ENCODE results near the gene FOXO6.

The FOXO6 gene

DNA sequence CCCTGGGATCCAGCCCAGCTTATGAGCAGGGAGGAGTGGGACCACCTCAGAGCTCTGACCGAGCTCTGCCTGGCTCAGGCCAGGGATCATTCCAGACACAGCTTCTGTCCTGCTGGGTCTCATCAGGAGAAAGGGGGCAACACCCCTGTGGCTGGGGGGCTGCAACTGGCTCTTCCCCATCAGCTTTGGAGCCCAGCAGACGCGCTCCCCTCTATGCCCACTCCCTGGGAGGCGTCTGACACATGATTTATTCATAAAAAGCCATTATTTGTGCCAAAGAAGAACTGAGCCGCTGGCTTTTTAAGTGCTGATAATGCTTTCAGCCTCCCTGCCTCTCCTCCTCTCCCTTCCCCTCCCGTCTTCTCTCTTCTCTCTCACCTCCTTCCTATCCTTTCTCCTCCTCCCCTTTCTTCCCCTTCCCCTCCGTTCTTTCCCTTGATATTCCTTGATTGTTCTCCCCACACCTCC lies 25.0 kb downstream of the FOXO6 start:
- DNase-seq, result no peak

GRCh38 chr1:41387667-41388091 lies 26.4 kb downstream of the FOXO6 start:
- no peak for DNase-seq

DNA sequence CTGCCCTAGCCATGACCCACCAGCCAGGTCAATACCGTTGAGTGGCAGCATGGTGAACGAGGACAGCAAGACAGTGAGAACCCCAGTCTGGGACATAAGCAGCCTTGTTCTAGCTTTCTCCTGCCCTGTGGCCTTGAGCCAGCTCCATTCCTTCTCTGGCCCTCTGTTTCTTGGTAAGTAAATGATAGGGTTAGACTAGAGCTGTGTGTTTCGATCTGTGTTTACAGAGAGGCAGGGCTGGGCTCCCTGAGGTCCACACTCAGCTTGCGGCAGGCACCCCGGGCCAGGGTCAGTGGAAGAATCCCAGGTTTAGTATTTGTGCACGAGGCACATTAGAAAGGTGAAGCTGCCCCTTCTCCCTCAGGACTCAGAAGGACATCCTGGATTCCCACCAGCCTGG lies 27.3 kb downstream of the FOXO6 start:
- no peak for DNase-seq

GRCh38 chr1:41389009-41389408 lies 27.8 kb downstream of the FOXO6 start:
- DNase-seq, result no peak

DNA sequence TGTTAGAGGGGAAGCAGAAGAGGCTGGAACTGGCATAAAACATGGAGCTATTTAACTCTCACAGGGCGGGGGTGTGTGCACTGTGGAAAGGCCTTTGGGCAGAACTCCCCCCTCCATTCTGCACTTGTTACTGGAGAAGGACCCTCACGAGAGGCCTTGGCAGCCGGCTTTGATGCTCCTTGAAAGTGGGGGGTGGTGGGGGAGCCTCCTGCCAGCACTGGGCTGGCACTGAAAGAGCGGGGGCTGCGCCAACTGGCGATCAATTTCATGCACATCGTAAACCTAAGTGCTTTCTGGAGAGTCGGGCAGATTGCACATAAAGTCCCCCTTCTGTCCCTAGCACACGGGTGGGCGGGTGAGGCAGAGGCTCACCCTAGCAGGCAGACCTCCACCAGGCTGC lies 28.9 kb downstream of the FOXO6 start:
- no peak for DNase-seq

DNA sequence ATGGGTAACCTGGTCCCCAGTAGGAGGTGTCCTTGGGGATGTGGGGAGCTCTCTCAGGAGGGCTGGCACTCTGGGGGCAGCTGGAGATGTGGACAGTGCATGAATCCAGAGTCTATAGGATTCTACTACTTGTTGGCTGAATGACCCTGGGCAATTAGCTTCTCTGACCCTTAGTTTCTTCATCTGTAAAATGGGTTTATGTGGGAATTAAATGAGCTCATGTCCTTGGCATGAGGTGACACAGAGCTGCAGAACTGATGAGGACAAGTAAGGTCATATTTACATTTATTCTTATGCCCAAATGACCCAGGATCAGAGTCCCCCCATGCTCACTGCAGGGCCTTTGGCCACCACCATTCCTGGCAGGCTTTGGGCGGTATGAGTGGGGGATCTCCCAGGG lies 29.3 kb downstream of the FOXO6 start:
- DNase-seq, result no peak

DNA sequence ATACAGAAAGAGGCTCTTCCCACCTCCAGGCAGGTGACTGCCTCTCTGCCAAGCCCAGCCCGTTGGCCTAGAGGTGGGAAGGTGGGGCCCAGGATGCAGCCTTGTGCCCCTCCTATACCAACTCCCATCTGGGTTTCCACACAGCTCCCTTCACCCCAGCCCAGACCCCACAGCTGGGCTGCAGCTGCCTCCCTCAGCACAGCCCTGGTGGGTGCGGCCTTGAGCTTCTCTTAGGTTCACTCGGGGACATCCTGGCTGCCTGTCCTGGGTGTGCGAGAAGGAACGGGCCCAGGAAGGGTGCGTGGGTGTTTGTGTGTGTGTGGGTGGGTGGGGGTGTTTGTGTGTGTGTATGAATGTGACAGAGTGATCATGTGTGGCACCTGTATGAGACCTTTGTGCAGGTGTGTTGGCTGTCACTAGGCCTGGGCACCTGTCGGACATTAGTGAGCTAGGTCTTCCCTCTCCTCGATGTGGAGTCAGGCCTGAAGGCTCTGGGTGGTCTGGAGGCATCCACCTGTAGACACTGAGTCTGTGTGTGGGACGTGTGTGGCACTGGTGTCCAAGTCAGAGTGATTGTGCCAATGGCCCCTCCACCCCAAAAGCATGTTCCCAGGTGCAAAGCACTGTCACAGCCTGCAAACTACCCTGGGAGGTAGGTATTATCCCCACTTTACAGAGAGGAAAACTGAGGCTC lies 30.7 kb downstream of the FOXO6 start:
- no peak for DNase-seq

- no peak for DNase-seq
These were observed 31.3 kb downstream of the FOXO6 start for GRCh38 chr1:41392528-41392924.

DNA sequence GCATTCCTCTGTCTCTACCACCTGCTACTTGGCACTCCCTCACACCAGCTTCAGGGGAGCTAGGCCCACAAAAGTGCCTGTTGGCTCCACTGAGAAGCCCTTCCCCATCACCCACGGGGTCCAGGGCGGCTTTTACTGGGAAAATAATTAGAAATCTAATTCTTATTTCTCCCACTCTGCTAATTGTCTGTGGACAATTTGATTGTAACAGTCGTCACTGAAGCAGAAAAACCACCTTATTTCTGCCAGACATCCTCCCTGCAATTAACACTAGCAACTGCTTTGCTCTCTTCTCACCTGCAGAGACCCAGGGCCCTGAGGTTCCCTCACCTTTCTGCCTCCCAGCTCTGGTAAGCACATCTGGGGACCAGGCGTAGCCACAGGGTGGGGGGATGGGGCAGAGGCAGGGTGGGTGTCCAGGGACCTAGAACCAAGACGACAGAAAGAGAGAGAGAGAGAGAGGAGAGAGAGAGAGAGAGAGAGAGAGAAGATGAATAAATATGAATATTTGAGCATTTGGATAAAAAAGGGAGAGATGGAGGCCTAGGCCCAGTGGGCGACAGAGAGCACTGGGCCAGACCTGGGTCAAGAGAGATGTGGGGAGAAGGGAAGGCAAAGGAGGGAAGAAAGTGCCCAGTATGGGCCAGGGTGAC lies 32.6 kb downstream of the FOXO6 start:
- DNase-seq, result no peak

DNA sequence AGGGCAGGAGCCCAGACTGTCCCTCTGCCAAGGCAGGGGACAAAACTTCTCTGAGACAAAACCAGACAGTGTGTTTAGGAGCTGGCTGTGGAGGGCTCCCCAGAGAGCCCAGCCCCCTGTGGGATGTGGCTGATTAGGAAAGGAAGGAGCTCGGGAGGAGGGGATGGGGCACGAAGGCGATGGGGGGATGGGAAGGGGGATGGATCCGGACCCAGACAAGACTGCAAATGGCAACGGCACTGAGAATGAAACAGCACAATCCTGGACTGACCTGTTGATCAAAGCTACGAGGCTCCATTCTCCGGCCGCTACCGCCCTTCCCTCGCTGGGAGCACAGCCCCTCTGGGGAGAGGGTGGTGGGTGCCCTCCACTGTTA lies 33.1 kb downstream of the FOXO6 start:
- no peak for DNase-seq

DNA sequence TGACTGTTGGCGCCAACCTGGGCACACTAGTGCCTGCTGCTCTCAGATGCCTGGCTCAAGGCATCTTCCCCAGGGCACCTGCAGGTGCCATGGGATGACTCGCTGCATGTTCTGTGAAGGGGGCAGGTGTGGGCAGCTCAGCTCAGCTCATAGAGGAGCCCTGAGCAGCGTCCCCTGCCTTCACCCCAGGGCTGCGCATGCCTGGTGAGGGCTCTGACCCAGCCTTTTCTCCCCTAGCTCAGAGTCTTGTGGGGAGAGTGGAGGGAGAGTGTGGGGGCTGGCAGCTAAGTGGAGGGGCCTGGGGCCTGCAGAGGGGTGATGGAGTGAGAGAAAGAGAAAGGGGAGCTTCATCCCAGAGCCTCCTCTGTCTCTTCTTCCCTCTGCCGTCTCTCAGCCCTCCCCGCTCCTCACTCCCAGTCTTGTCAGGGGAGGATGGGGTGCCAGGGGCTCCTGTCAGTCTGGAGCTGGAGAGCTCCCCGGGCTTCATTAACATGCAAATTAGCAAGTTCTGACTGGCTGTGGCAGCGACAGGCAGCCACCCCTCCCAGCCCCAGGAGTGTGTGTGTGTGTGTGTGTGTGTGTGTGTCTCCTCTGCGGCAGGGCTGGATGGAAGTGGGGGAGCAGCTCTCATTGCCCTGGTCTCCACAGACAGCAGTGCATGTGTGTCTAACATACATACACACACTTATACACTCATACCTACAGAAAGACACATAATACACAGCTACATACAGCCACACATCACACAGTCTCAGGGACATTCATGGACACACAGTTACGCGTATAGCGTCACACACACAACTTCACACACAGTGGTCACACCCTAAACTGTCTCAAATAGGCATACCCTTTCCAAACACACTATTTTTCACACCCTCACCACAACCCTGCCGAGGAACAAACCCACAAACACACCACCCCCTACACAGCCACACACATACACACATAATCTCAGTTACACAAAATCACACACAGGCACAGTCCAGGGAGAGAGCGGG lies 34.0 kb downstream of the FOXO6 start:
- DNase-seq, result no peak

DNA sequence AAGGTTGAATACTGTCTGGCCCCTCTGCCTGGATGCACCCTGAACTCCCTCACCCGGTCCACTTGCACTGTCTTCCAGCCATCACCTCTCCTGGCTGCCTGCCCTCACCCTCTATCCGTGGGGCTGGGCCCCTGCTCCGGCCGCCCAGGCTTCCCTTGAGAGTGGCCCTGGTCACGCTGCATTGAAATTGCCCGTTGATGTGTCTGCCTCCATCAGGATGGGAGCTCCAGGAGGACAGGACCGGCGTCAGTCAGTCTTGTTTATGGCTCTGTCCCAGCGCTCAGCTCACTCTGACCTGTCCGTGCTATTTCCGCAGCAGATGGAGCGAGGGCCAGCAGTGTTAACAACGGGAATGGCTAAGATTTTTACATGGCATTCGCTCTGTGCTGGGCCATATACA lies 34.9 kb downstream of the FOXO6 start:
- DNase-seq, result no peak

DNA sequence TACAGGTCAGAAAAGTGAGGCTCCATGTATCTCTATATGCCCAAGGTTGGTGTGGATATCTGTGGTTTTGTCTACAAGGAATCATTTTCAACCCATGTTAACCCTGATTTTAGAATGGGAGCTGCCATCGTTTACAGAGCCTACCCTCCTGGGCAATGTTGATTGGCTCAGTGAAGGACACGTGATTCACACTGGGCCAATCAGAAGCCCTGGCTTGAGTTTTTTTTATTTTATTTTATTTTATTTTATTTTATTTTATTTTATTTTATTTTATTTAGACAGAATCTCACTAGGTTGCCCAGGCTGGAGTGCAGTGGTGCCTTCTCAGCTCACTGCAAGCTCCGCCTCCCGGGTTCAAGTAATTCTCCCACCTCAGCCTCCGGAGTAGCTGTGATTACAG lies 35.8 kb downstream of the FOXO6 start:
- DNase-seq, result no peak

- no peak for DNase-seq
These were observed 36.6 kb downstream of the FOXO6 start for GRCh38 chr1:41397753-41398330.

- DNase-seq, result no peak
These were observed 38.0 kb downstream of the FOXO6 start for GRCh38 chr1:41399145-41399795.

- no peak for DNase-seq
These were observed 39.0 kb downstream of the FOXO6 start for GRCh38 chr1:41400225-41400624.

- DNase-seq, result no peak
These were observed 40.7 kb downstream of the FOXO6 start for GRCh38 chr1:41401899-41402298.

- peak; percentile 21 to 23 for DNase-seq
These were observed 43.1 kb downstream of the FOXO6 start for GRCh38 chr1:41404308-41404761.

DNA sequence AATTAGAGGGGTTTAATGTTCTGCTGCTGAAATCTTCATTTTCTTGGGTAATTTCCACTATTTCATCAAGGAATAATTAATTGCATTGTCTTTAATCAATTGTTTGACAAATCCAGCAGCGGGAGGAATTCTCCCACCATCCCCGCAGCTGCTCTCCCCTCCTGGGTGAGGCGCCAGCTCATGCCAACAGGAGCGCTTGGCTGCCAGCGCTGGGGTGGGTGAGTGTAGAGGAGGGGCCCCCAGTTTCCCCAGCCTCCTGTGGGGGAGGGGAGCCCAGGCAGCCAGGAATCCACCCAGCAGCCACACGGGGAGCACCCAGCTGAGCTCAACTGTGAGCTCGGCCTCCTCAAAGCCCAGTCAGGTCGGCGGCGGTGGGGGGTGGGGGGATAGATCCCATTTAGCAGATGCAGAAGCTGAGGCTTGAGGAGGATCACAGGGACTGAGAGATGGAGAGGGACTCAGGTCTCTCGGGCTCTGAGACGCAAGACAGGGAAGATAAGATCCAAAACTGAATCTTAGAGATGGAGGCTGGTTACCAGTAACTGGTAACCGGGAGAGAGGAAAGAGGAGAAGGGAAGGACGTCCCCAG lies 46.5 kb downstream of the FOXO6 start:
- DNase-seq, result no peak

- DNase-seq, result no peak
These were observed 47.5 kb downstream of the FOXO6 start for GRCh38 chr1:41408691-41409090.

DNA sequence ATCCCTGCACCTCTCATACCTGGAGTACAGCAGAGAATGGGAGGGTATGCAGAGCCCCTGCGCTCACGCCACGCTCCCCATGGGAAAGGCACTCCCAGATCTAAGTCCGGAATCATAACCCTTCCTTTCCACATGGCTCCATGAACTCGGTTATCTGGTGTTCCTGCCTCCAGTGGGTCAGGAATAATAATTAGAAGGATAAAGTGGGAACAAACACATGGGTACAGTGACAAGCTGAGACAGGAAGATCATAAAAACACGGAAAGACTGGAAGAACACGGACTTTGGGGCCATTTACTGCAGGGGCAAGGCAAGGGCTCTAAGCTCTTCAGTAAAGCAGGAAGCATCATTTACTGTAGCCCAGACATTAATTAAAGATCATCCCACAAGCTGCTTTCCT lies 48.6 kb downstream of the FOXO6 start:
- DNase-seq, result no peak

DNA sequence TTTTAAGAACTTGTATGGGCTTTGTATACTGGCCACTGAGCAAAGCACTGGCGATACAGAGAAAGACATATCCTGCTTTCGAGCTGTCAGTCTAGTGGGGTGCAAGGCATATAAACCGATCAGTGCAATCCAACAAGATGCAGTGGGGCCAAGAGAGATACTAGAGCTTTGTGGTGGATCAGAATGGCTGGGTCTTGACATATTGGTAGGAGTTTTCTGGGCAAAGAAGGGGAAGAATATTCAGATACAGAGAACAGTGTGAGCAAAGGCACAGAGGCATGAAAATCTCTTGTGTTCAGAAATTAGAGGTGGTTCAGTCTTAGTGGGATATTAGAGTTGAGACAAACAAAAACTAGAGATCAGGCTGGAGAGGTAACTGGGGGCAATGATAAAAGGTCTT lies 49.2 kb downstream of the FOXO6 start:
- DNase-seq, result no peak
